A673 (cell line): Measurements from ENCODE around the gene POU3F1. TPM values are rescaled to one million over a fixed set of nuclear protein-coding genes. Genes with fewer than 3 reads are reported as not detected.

ENCODE experiments used
- BruUV-seq: library from RNA; stranded (reverse); fragments of 400-500 nt; replicated peaks from 2 replicates; lab custom pipeline; 2021; lab: Mats Ljungman, UMichigan
- CTCF ChIA-PET: fragments of 300-600 bp; sonication (Branson Sonifier 250); formaldehyde crosslinking; loops from one replicate; lab custom pipeline; 2022; ENCODE audit warnings: antibody characterized with exemption; lab: Charles Lee
- POLR2A ChIA-PET: fragments of 300-600 bp; sonication (Branson Sonifier 250); formaldehyde crosslinking; loops from one replicate; lab custom pipeline; 2022; ENCODE audit warnings: antibody characterized with exemption; ENCODE audit not compliant: low non-redundant PET; lab: Charles Lee
- DNase-seq: peaks from one replicate; pipeline ENCODE4 v3.0.0-alpha.2; 2015; ENCODE audit warnings: low spot score
- H3K27ac ChIP-seq: fragments of 200-600 bp; sonication (generic); 2 replicates; pipeline ENCODE4 v1.5.1; 2016; ENCODE audit warnings: mixed run types, low read depth, mild to moderate bottlenecking, mixed read lengths, antibody characterized with exemption, low read length; ENCODE audit not compliant: poor library complexity, severe bottlenecking
- H3K27me3 ChIP-seq: fragments of 200-600 bp; sonication (generic); replicated peaks from 2 replicates; pipeline ENCODE4 v1.6.1; 2017; ENCODE audit warnings: mixed run types, low read depth, mild to moderate bottlenecking, mixed read lengths, antibody characterized with exemption, low read length; ENCODE audit not compliant: insufficient read depth, poor library complexity
- H3K36me3 ChIP-seq: fragments of 200-600 bp; sonication (generic); 2 replicates; pipeline ENCODE4 v1.6.1; 2016; ENCODE audit warnings: mixed run types, mild to moderate bottlenecking, mixed read lengths, antibody characterized with exemption, low read length; ENCODE audit not compliant: insufficient read depth, poor library complexity, severe bottlenecking
- H3K4me1 ChIP-seq: fragments of 200-600 bp; sonication (generic); 2 replicates; pipeline ENCODE4 v1.6.1; 2017; ENCODE audit warnings: mixed run types, mild to moderate bottlenecking, mixed read lengths, antibody characterized with exemption, low read length; ENCODE audit not compliant: insufficient read depth, poor library complexity, severe bottlenecking
- H3K4me3 ChIP-seq: fragments of 200-600 bp; sonication (generic); 2 replicates; pipeline ENCODE4 v1.5.1; 2016; ENCODE audit warnings: low read depth, mixed run types, mild to moderate bottlenecking, mixed read lengths, low read length; ENCODE audit not compliant: poor library complexity, severe bottlenecking
- H3K9me3 ChIP-seq: fragments of 200-600 bp; sonication (generic); 2 replicates; pipeline ENCODE4 v1.6.1; 2016; ENCODE audit warnings: mixed run types, low read depth, mild to moderate bottlenecking, mixed read lengths, antibody characterized with exemption, low read length; ENCODE audit not compliant: poor library complexity, severe bottlenecking
- CTCF ChIP-seq: fragments of 300-800, 200-600 bp; sonication (generic); conservative IDR thresholded peaks from 2 replicates; pipeline ENCODE4 v1.5.1; 2017; ENCODE audit warnings: low read depth, mild to moderate bottlenecking, antibody characterized with exemption, low read length, moderate library complexity, mixed read lengths
- EZH2 ChIP-seq: fragments of 200-600 bp; sonication (generic); IDR thresholded peaks from 2 replicates; pipeline ENCODE4 v1.6.1; 2017; ENCODE audit warnings: borderline replicate concordance, low read depth, mild to moderate bottlenecking, mixed read lengths, antibody characterized with exemption, low read length; ENCODE audit not compliant: poor library complexity, severe bottlenecking
- intact Hi-C: fragments of 100-400 bp; cut with micrococcal nuclease; formaldehyde crosslinking; loops from one replicate; pipeline ENCODE4 v1.10.0; 2022; ENCODE audit not compliant: unreplicated experiment
- total RNA-seq: library from RNA; stranded (reverse); gene quantifications from 2 replicates; pipeline ENCODE4 v1.2.3, GENCODE V29; 2021

The POU3F1 gene
- total RNA-seq, 1 experiment from 2014 or later, result 92.9 TPM

GRCh38 chr1:38041936-38042834 lies 4.4 kb downstream of the POU3F1 start:
- Histone ChIP-seq H3K36me3 (peaks cover 45% of the 10 kb centered on the region), H3K4me3 (peak overlapping the region; percentile 91), H3K27ac (peak overlapping the region; percentile 93), H3K9me3 (no peaks in the 10 kb centered on the region), H3K27me3 (no peaks in the 10 kb centered on the region), H3K4me1 (peaks cover 49% of the 10 kb centered on the region)
- POLR2A ChIA-PET, result interaction anchor here (0.5 to 1.1 kb wide), 4 partner anchors 12 to 776 kb away, joined by 3 to 6 read pairs (median 4); no protein-coding TSS in a partner anchor
- intact Hi-C loops, result loop anchor here (2.0 kb wide), 1 partner anchor 785 kb away; no protein-coding TSS in a partner anchor
- CTCF ChIA-PET, result interaction anchor here (0.5 to 1.0 kb wide), 2 partner anchors 10 to 30 kb away, joined by 3 to 7 read pairs; no protein-coding TSS in a partner anchor
- TF ChIP-seq EZH2 (no peak), CTCF (no peak)
- no TSS peak for BruUV-seq
- DNase-seq, result no peak

- DNase-seq, result peak; percentile 69
- intact Hi-C loops, result loop anchor here (2.0 kb wide), 1 partner anchor 787 kb away; no protein-coding TSS in a partner anchor
- ChIA-PET CTCF (interaction anchor here (1.3 kb wide), 1 partner anchor 32 kb away, joined by 9 read pairs; no protein-coding TSS in a partner anchor), POLR2A (interaction anchor here (0.5 to 1.0 kb wide), 5 partner anchors 12 to 348 kb away, joined by 3 to 4 read pairs (median 3); no protein-coding TSS in a partner anchor)
- BruUV-seq, result no TSS peak
- Histone ChIP-seq H3K9me3 (no peaks in the 10 kb centered on the region), H3K4me3 (peak overlapping the region; percentile 13), H3K27ac (peak overlapping the region; percentile 93), H3K36me3 (peaks cover 38% of the 10 kb centered on the region), H3K27me3 (no peaks in the 10 kb centered on the region), H3K4me1 (peaks cover 50% of the 10 kb centered on the region)
- TF ChIP-seq CTCF, result no peak
- no peak for TF ChIP-seq EZH2
Observed at GRCh38 chr1:38039331-38040088, 7.1 kb downstream of the POU3F1 start.

GRCh38 chr1:38038861-38039260 lies 7.7 kb downstream of the POU3F1 start:
- peak overlapping the region; percentile 93 for H3K27ac ChIP-seq
- intact Hi-C loops, result no loop called here
- TF ChIP-seq CTCF (no peak), EZH2 (no peak)
- CTCF ChIA-PET, result interaction anchor here (0.6 kb wide), 1 partner anchor 30 kb away, joined by 3 read pairs; no protein-coding TSS in a partner anchor
- no TSS peak for BruUV-seq
- peaks cover 32% of the 10 kb centered on the region for H3K36me3 ChIP-seq
- peak overlapping the region; percentile 13 for H3K4me3 ChIP-seq
- POLR2A ChIA-PET, result interaction anchor here (0.5 to 0.7 kb wide), 2 partner anchors 16 to 20 kb away, joined by 3 read pairs; no protein-coding TSS in a partner anchor
- peak; percentile 85 for DNase-seq
- no peaks in the 10 kb centered on the region for H3K27me3 ChIP-seq
- H3K4me1 ChIP-seq, result peaks cover 50% of the 10 kb centered on the region
- H3K9me3 ChIP-seq, result no peaks in the 10 kb centered on the region
